Thyroid gland (tissue), 4 donors: ENCODE results near the gene CAMKMT.

Source experiments
- CTCF ChIP-seq, 6 experiments: fragments of 200-600 bp in 3 of 6; fragments of 450-650 bp in 3 of 6; sonication (generic) in 3 of 6; IDR thresholded peaks; one replicate each; pipeline ENCODE4 v1.5.1; 2016 to 2019; ENCODE audit warnings: antibody characterized with exemption in 6 of 6, mild to moderate bottlenecking in 2 of 6, inconsistent platforms in 1 of 6, moderate library complexity in 1 of 6
- POLR2A ChIP-seq, 2 donors: fragments of 450-650 bp; IDR thresholded peaks; one replicate each; pipeline ENCODE4 v1.6.1; 2017; ENCODE audit warnings: antibody characterized with exemption in 2 of 2, mild to moderate bottlenecking in 2 of 2, moderate library complexity in 1 of 2

GRCh38 chr2:44456946-44457345 is 95.2 kb downstream of the CAMKMT start:
- TF ChIP-seq CTCF (IDR thresholded peaks at IDR 0.05) (no peak), POLR2A (IDR thresholded peaks at IDR 0.05) (no peak)
